CD4-positive, alpha-beta T cell treated with Interleukin-17A for 4 hours (primary cell): Measurements from ENCODE around the gene AMBRA1.
A peak's percentile ranks its signal among the peaks of the same experiment; 100 is the strongest.

Experiments
- DNase-seq: peaks from one replicate; pipeline ENCODE4 v3.0.0-alpha.2; 2020; ENCODE audit warnings: mixed read lengths

Gene AMBRA1

GRCh38 chr11:46392421-46393230 is 201.2 kb downstream of the AMBRA1 start:
- DNase-seq = peak; percentile 82

- no peak for DNase-seq
Measured at GRCh38 chr11:46391578-46392420, 202.0 kb downstream of the AMBRA1 start, which contains the start of gene CHRM4. CHRM4 (minus strand) TSS chr11:46391776; CDS start chr11:46386557, 5,219 bp downstream.

- DNase-seq = no peak
Measured at GRCh38 chr11:46391186-46391577, 202.6 kb downstream of the AMBRA1 start.

GRCh38 chr11:46390331-46391171 is 203.3 kb downstream of the AMBRA1 start:
- no peak for DNase-seq

GRCh38 chr11:46389450-46390330 is 204.1 kb downstream of the AMBRA1 start:
- DNase-seq = peak; percentile 51

GRCh38 chr11:46388619-46389449 is 205.0 kb downstream of the AMBRA1 start:
- no peak for DNase-seq

DNA sequence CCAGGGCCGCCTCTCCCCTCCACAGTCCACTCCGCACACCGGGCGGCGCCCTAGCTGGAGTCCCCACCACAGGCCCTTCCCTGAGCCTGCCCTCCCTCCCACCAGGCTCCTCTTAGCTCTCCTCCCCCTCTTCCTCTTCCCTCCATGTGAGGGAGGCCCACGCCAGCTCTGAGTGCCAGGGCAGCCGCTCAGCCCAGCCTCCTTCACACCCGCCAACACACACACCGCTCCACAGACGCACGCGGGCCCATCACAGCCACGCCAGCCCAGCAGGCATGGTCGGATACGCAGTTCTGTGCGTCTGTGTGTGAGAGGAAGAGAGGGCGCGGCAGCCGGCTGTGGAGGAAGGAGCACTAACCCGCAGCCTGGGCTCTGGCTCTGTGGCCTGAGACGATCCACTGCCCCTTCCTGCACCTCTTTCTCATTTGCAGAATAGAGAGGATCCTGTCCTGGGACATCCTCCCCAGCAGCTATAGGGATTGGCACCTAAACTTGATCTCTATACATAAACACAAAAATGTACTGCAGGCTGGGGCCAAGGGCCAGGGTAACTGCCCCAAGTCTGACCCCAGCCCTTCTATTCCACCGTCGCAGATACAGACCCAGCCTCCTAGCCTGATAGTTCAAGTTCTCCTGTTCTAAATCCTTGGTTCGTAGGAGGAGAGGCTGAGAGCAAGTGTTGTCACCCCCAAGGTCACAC is 205.8 kb downstream of the AMBRA1 start:
- DNase-seq = no peak

- DNase-seq = no peak
Measured at GRCh38 chr11:46387456-46387855, 206.4 kb downstream of the AMBRA1 start.

- DNase-seq = no peak
Measured at GRCh38 chr11:46386674-46387073, 207.1 kb downstream of the AMBRA1 start.

- no peak for DNase-seq
Measured at GRCh38 chr11:46386005-46386578, 207.7 kb downstream of the AMBRA1 start.

DNA sequence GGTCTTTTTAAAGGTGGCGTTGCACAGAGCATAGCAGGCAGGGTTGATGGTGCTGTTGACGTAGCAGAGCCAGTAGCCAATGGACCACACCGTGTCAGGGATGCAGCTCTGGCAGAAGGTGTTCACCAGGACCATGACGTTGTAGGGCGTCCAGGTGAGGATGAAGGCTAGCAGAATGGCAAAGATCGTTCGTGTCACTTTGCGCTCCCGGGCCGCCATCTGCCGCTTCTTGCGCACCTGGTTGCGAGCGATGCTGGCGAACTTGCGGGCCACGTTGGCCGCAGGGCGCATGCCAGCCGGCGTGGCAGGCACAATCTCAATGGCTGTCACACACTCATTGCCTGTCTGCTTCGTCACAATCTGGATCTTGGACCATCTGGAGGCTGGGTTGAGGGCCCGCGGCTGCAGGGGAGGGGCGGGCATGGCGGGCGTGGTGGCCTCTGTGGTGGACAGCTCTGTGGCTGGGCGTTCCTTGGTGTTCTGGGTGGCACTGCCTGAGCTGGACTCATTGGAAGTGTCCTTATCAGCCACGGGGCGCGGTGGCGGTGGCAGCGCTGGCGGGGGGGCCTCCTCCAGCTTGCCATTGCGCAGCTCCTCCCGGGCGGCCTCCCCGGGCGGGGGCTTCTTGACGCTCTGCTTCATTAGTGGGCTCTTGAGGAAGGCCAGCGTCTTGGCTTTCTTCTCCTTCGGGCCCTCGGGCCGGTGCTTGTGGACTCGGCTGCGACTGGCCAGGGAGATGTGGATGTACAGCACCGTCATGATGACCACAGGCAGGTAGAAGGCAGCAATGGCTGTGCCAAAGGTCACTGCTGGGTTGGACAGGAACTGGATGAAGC is 208.4 kb downstream of the AMBRA1 start:
- DNase-seq = no peak

DNA sequence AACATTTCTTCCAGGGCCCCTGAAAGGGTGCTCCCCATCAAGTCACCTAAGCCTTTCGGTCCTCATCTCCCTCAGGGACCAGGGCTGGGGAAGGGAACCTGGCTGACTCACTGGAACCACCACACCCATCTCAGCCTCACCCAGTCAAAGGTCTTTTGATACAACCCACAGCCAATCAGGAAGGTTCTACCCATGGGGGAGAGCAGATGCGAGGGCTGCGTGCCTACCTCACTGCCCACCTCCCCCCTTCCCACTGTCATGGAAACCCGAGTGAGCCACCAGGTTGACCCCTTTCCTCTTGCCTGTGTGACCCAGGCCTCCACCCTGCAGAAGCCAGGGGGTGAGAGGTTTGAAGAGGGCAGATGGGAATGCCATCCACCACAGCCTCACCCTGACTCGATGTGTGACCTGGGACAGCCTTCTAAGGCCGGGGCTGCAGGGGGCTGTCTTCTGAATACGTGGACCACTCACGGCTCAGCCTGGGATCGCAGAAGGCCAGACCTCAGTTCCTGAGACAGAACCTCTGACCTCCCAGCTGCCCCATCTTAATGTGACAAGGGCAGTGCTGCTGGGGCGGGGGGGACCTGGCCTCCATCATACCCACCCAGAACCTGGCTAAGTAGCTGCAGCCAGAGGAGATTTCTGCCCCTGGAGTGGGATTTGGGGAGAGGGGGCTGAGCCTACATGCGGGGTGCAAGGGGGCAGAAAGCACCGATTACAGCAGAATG is 209.7 kb downstream of the AMBRA1 start:
- DNase-seq = no peak

DNA sequence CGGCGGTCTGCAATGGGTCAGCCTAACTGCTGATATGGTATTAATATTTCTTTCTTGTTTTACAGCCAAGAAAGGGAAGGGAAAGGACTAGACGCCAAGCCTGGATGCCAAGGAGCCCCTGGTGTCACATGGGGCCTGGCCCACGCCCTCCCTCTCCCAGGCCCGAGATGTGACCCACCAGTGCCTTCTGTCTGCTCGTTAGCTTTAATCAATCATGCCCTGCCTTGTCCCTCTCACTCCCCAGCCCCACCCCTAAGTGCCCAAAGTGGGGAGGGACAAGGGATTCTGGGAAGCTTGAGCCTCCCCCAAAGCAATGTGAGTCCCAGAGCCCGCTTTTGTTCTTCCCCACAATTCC is 210.4 kb downstream of the AMBRA1 start:
- no peak for DNase-seq

DNA sequence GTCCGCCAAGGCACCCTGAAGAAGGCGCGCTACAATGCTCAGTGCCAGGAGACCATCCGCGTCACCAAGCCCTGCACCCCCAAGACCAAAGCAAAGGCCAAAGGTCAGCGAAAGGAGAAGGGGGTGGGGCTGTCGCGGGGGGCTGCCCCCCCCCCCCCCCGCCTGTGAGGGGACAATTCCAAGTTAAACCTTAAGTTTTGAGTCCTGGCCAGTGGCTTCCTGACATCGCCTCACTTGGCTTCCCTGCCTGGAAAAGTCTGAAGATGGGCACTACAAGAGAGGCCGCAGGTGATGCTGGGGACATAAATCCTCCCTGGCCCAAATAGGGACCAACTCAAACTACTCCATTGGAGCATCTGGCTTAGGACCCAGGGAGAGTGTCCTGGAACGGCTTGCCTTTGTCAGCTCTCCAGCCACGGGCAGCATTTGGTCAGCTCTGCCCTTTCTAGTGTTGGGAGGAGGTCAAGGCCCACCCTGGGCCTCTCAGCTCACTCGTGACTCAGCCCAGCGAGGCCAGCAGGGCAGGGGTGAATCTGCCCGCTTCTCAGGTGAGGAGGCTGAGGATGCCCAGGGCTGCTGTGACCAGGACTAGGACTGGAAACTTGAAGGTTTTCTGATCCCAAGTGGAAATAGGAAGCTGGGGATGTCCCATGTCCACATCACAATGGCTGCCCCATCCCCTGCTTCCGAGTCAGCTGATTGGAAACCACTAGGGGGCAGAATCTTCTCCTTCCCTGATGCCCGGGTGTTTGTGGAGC is 211.0 kb downstream of the AMBRA1 start:
- DNase-seq = no peak

DNA sequence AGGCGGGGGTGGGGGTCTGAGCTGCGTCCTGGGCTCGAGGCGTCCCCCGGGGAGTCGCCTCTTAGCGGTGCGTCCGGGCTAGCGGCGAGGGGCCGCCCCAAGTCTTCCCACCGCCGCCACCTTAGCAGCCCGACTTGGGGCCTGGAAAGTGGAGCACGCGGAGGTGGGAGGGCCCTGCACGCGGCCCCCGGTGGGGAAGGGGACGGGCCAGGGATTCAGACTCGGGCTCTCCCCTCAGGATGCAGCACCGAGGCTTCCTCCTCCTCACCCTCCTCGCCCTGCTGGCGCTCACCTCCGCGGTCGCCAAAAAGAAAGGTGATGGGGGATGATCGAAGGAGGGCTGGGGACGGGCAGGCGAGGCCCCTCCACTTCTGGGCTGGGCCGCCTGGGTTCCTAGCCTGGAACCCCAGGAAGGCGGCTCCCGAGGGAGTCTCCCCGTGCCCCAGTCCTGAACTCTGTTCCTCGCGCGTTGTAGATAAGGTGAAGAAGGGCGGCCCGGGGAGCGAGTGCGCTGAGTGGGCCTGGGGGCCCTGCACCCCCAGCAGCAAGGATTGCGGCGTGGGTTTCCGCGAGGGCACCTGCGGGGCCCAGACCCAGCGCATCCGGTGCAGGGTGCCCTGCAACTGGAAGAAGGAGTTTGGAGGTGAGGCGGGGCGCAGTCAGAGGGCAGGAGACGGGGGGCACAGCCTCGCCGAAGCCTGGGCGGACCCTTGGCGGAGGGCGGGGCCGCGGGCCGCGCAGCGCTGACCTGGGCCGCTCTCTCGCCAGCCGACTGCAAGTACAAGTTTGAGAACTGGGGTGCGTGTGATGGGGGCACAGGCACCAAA is 211.8 kb downstream of the AMBRA1 start:
- peak; percentile 35 for DNase-seq

GRCh38 chr11:46381048-46381818 is 212.6 kb downstream of the AMBRA1 start, which contains the start of gene MDK:
MDK (plus strand) TSS chr11:46381669; CDS start chr11:46382058, 389 bp downstream.
- DNase-seq = peak; percentile 23
